PC-3 (cell line): ENCODE data around the gene TBX20. TPM values are rescaled to one million over a fixed set of nuclear protein-coding genes. Genes with fewer than 3 reads are reported as not detected.

Experiments used
- ATAC-seq: fragments of 200-7000 bp; cut with Tn5 transposase; 2 replicates; pipeline ENCODE4 v1.9.1; 2020; ENCODE audit warnings: mild to moderate bottlenecking, moderate library complexity
- BruUV-seq: library from RNA; stranded (reverse); fragments of 400-500 nt; replicated peaks from 2 replicates; lab custom pipeline; 2021; lab: Mats Ljungman, UMichigan
- CTCF ChIA-PET: fragments of 300-600 bp; sonication (Branson Sonifier 250); formaldehyde crosslinking; loops from one replicate; lab custom pipeline; 2022; ENCODE audit warnings: antibody characterized with exemption; lab: Charles Lee
- POLR2A ChIA-PET: fragments of 300-600 bp; sonication (Branson Sonifier 250); formaldehyde crosslinking; loops from one replicate; lab custom pipeline; 2022; ENCODE audit warnings: antibody characterized with exemption; ENCODE audit not compliant: unreplicated experiment; lab: Charles Lee
- DNase-seq: peaks from one replicate; pipeline ENCODE4 v3.0.0-alpha.2; 2015
- H2AFZ ChIP-seq: fragments of 300-600 bp; sonication (generic); 2 replicates; pipeline ENCODE4 v1.6.0; 2016; ENCODE audit warnings: antibody characterized with exemption, low read length
- H3F3A ChIP-seq: fragments of 300-600 bp; sonication (generic); one replicate; pipeline ENCODE4 v1.6.0; 2017; ENCODE audit warnings: antibody characterized with exemption, low read length, control low read depth, mild to moderate bottlenecking; ENCODE audit not compliant: unreplicated experiment
- H3K27ac ChIP-seq: fragments of 300-600 bp; sonication (generic); 2 replicates; pipeline ENCODE4 v1.5.1; 2016; ENCODE audit warnings: mild to moderate bottlenecking, low read length
- H3K27me3 ChIP-seq: fragments of 300-600 bp; sonication (generic); 2 replicates; pipeline ENCODE4 v1.6.1; 2016; ENCODE audit warnings: low read length, mixed read lengths
- H3K36me3 ChIP-seq: fragments of 300-600 bp; sonication (generic); 2 replicates; pipeline ENCODE4 v1.6.1; 2016; ENCODE audit warnings: low read depth, mixed run types, low read length, mixed read lengths
- H3K4me1 ChIP-seq: fragments of 300-600 bp; sonication (generic); 2 replicates; pipeline ENCODE4 v1.5.1; 2016; ENCODE audit warnings: low read length; ENCODE audit not compliant: insufficient read depth
- H3K4me2 ChIP-seq: fragments of 300-600 bp; sonication (generic); 2 replicates; pipeline ENCODE4 v1.6.0; 2016; ENCODE audit warnings: low read length
- H3K4me3 ChIP-seq: fragments of 300-600 bp; sonication (generic); 2 replicates; pipeline ENCODE4 v1.5.1; 2016; ENCODE audit warnings: mild to moderate bottlenecking, low read length, mixed read lengths
- H3K79me2 ChIP-seq: fragments of 300-600 bp; sonication (generic); 2 replicates; pipeline ENCODE4 v1.6.1; 2017; ENCODE audit warnings: low read length, mixed read lengths
- H3K9ac ChIP-seq: fragments of 300-600 bp; sonication (generic); 2 replicates; pipeline ENCODE4 v1.6.0; 2016; ENCODE audit warnings: mild to moderate bottlenecking, low read length
- H3K9me2 ChIP-seq: fragments of 300-600 bp; sonication (generic); replicated peaks from 2 replicates; pipeline ENCODE4 v1.6.1; 2016; ENCODE audit warnings: mixed run types, low read length, mixed read lengths
- H3K9me3 ChIP-seq: fragments of 300-600 bp; sonication (generic); 2 replicates; pipeline ENCODE4 v1.6.1; 2016; ENCODE audit warnings: low read length, mixed read lengths
- H4K20me1 ChIP-seq: fragments of 300-600 bp; sonication (generic); 2 replicates; pipeline ENCODE4 v1.6.1; 2016; ENCODE audit warnings: low read length, mixed read lengths
- CTCF ChIP-seq: fragments of 300-600 bp; sonication (generic); conservative IDR thresholded peaks from 2 replicates; pipeline ENCODE4 v1.5.1; 2017; ENCODE audit warnings: antibody characterized with exemption, low read depth, mild to moderate bottlenecking, low read length
- EZH2 ChIP-seq: fragments of 300-600 bp; sonication (generic); IDR thresholded peaks from one replicate; pipeline ENCODE4 v1.6.1; 2017; ENCODE audit warnings: antibody characterized with exemption, mild to moderate bottlenecking, low read length; ENCODE audit not compliant: unreplicated experiment
- EZH2phosphoT487 ChIP-seq: fragments of 300-600 bp; sonication (generic); IDR thresholded peaks from 2 replicates; pipeline ENCODE4 v1.6.1; 2018; ENCODE audit warnings: mild to moderate bottlenecking, antibody characterized with exemption, low read length, borderline replicate concordance
- intact Hi-C: fragments of 100-400 bp; cut with micrococcal nuclease; formaldehyde crosslinking; loops from 2 replicates; pipeline ENCODE4 v1.9.0; 2023
- total RNA-seq: library from RNA; depleted of rRNA; stranded (reverse); fragments of >200 nt; gene quantifications from 2 replicates; pipeline ENCODE4 v1.2.3, GENCODE V29; 2014

Gene TBX20
- total RNA-seq, 1 experiment from 2014 or later, result 0.47 TPM

GRCh38 chr7:35248576-35249536 lies 5.0 kb downstream of the TBX20 start:
- peak; percentile 88 for ATAC-seq
- ChIA-PET CTCF (no interaction called here), POLR2A (no interaction called here)
- peak overlapping the region; percentile 75 for H3K4me3 ChIP-seq
- DNase-seq, result peak; percentile 55
- H3K27me3 ChIP-seq, result 0 out of 2 replicates have a peak, but pooled peaks cover 5% of the 10 kb centered on the region
- H4K20me1 ChIP-seq, result no peaks in the 10 kb centered on the region
- H3K4me1 ChIP-seq, result peaks cover 20% of the 10 kb centered on the region; the same call in 1 of the 2 replicates
- peak overlapping the region; percentile 88 for H3K4me2 ChIP-seq
- H3F3A ChIP-seq, result no peaks in the 10 kb centered on the region
- H3K36me3 ChIP-seq, result no peaks in the 10 kb centered on the region
- BruUV-seq, result TSS peak; percentile 40
- intact Hi-C loops, result loop anchor here (10.0 kb wide), 1 partner anchor 54 kb away; no protein-coding TSS in a partner anchor
- H3K79me2 ChIP-seq, result no peaks in the 10 kb centered on the region
- peak overlapping the region; percentile 96 for H2AFZ ChIP-seq
- no peaks in the 10 kb centered on the region for H3K9me3 ChIP-seq
- H3K9ac ChIP-seq, result peak overlapping the region; percentile 58
- H3K27ac ChIP-seq, result peak overlapping the region; percentile 64
- no peaks in the 10 kb centered on the region for H3K9me2 ChIP-seq
- TF ChIP-seq EZH2phosphoT487 (no peak), EZH2 (no peak), CTCF (no peak)

GRCh38 chr7:35246819-35247218 lies 7.1 kb downstream of the TBX20 start:
- H4K20me1 ChIP-seq, result no peaks in the 10 kb centered on the region
- no peaks in the 10 kb centered on the region for H3F3A ChIP-seq
- TF ChIP-seq EZH2 (no peak), CTCF (no peak), EZH2phosphoT487 (no peak)
- ChIA-PET CTCF (interaction anchor here (0.7 kb wide), 1 partner anchor 48 kb away, joined by 8 read pairs; no protein-coding TSS in a partner anchor), POLR2A (no interaction called here)
- no peaks in the 10 kb centered on the region for H3K36me3 ChIP-seq
- no peaks in the 10 kb centered on the region for H3K79me2 ChIP-seq
- H3K27ac ChIP-seq, result no peak overlapping the region
- H3K9me3 ChIP-seq, result no peaks in the 10 kb centered on the region
- intact Hi-C loops, result loop anchor here (10.0 kb wide), 1 partner anchor 52 kb away; no protein-coding TSS in a partner anchor
- H3K9ac ChIP-seq, result no peak overlapping the region
- no peak for ATAC-seq
- peaks cover 20% of the 10 kb centered on the region; the same call in 1 of the 2 replicates for H3K4me1 ChIP-seq
- H3K4me2 ChIP-seq, result no peak overlapping the region
- H2AFZ ChIP-seq, result no peak overlapping the region
- no peak for DNase-seq
- H3K4me3 ChIP-seq, result no peak overlapping the region
- BruUV-seq, result no TSS peak
- H3K9me2 ChIP-seq, result no peaks in the 10 kb centered on the region
- no peaks in the 10 kb centered on the region for H3K27me3 ChIP-seq
